Kidney (tissue), 14 donors: ENCODE results near the gene AKIRIN1. TPM values are rescaled to one million over a fixed set of nuclear protein-coding genes. Genes with fewer than 3 reads are reported as not detected.
"Not testable (repeated sequence)": the region's sequence is repeated elsewhere in the genome, so short reads cannot be mapped to it uniquely, and the experiment has no call there.

ENCODE experiments used
- DNase-seq, 5 donors: peaks; one replicate each; pipeline ENCODE4 v3.0.0-alpha.2; 2013 to 2020
- FAIRE-seq: peaks from 2 replicates; lab custom pipeline; 2012; peaks lifted over from hg19 to GRCh38; lab: Jason Lieb, UNC
- H3K27ac ChIP-seq, 2 donors: one replicate each; pipeline ENCODE4 v1.7.0; 2013; ENCODE audit warnings: low read depth in 2 of 2, low read length in 2 of 2, inconsistent platforms in 1 of 2
- H3K27me3 ChIP-seq: one replicate; pipeline ENCODE4 v1.7.1; 2013; ENCODE audit warnings: low read length, inconsistent platforms; ENCODE audit not compliant: control insufficient read depth, insufficient read depth
- H3K36me3 ChIP-seq, 3 donors: one replicate each; pipeline versions ENCODE4 v1.7.0 to v1.7.1; 2013; ENCODE audit warnings: low read length in 3 of 3, control low read depth in 1 of 3, inconsistent platforms in 1 of 3; ENCODE audit not compliant: insufficient read depth in 3 of 3, control insufficient read depth in 2 of 3
- H3K4me1 ChIP-seq, 3 donors: one replicate each; pipeline versions ENCODE4 v1.7.0 to v1.7.1; 2013; ENCODE audit warnings: low read length in 3 of 3, inconsistent platforms in 1 of 3, low read depth in 1 of 3; ENCODE audit not compliant: control insufficient read depth in 2 of 3, insufficient read depth in 2 of 3
- H3K4me3 ChIP-seq, 3 donors: one replicate each; pipeline versions ENCODE4 v1.7.0 to v1.8.1; 2013; ENCODE audit warnings: low read length in 3 of 3, control low read depth in 1 of 3, inconsistent platforms in 1 of 3
- H3K9ac ChIP-seq, 3 donors: one replicate each; pipeline versions ENCODE4 v1.7.0 to v1.7.1; 2013; ENCODE audit warnings: low read length in 3 of 3, control low read depth in 1 of 3, inconsistent platforms in 1 of 3
- H3K9me3 ChIP-seq, 3 donors: one replicate each; pipeline versions ENCODE4 v1.7.0 to v1.7.1; 2013; ENCODE audit warnings: low read length in 3 of 3, control low read depth in 1 of 3, inconsistent platforms in 1 of 3; ENCODE audit not compliant: control insufficient read depth in 2 of 3, insufficient read depth in 1 of 3
- intact Hi-C: fragments of 100-400 bp; cut with DNase I; formaldehyde crosslinking; loops from one replicate; pipeline ENCODE4 v1.11.1; 2022
- polyA plus RNA-seq: library from polyadenylated mRNA; stranded (reverse); fragments of 350-450 nt; fragmentation: Illumina TruSeq; extraction: RNeasy Lipid Tissue Mini Kit (QIAGEN cat#74804); gene quantifications from one replicate; pipeline ENCODE4 v1.2.3, GENCODE V29; 2014; ENCODE audit warnings: low read depth, low replicate concordance; ENCODE audit not compliant: insufficient read depth
- total RNA-seq: library from RNA; stranded (reverse); fragmentation: NEBNext Ultra II Directional; extraction: Animal tissue kit (Norgen Biotek cat#: 25700); gene quantifications from one replicate; pipeline ENCODE4 v1.2.1, GENCODE V29; 2021
- TF ChIP-seq, protein P1 (sequence below): IDR thresholded peaks from 3 replicates; pipeline ENCODE4 v1.5.1; 2012; ENCODE audit warnings: mild to moderate bottlenecking, moderate library complexity, borderline replicate concordance; ENCODE audit not compliant: insufficient read depth; ENCODE audit errors: extremely low read depth
- donor health status: control.
- donor health status: control.
- donor health status: control.
- donor health status: control.
- donor health status: control.
- donor health status: DM: yes; HTN: yes; CAD: no.
- donor health status: Normal renal cell carcinoma (clear cell type).

Gene AKIRIN1
- total and polyA plus RNA-seq, 2 donors from 2014 or later, result 40.7 to 56.9 TPM

DNA sequence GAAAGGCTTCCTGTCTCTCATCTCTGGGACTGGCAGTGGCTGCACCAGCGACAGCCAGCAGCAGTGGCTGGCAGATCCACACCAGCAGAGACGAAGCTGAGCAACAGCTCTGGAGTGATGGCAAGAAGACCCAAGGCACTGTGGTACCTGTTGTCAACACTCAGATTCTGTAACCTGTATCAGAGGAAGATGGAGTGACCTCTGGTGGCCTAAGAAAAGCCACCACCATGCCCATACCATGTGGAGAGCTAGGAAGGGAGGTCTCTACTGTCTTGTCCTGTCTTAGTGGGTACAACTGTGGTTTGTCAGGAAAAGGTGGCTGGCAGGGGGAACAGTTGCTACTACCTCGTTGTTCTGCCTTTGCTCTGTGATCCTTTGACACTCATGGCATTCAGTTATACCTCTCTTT is 26.9 kb upstream of the AKIRIN1 start:
- Histone ChIP-seq H3K9me3 (no peaks in the 10 kb centered on the region), H3K27ac (no peak overlapping the region), H3K4me1 (no peaks in the 10 kb centered on the region), H3K4me3 (no peak overlapping the region), H3K36me3 (no peaks in the 10 kb centered on the region), H3K27me3 (no peaks in the 10 kb centered on the region), H3K9ac (no peak overlapping the region)
- no peak for FAIRE-seq
- intact Hi-C loops, result no loop called here
- TF ChIP-seq, protein P1, sequence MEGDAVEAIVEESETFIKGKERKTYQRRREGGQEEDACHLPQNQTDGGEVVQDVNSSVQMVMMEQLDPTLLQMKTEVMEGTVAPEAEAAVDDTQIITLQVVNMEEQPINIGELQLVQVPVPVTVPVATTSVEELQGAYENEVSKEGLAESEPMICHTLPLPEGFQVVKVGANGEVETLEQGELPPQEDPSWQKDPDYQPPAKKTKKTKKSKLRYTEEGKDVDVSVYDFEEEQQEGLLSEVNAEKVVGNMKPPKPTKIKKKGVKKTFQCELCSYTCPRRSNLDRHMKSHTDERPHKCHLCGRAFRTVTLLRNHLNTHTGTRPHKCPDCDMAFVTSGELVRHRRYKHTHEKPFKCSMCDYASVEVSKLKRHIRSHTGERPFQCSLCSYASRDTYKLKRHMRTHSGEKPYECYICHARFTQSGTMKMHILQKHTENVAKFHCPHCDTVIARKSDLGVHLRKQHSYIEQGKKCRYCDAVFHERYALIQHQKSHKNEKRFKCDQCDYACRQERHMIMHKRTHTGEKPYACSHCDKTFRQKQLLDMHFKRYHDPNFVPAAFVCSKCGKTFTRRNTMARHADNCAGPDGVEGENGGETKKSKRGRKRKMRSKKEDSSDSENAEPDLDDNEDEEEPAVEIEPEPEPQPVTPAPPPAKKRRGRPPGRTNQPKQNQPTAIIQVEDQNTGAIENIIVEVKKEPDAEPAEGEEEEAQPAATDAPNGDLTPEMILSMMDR, result no peak
- DNase-seq, result no peak

DNA sequence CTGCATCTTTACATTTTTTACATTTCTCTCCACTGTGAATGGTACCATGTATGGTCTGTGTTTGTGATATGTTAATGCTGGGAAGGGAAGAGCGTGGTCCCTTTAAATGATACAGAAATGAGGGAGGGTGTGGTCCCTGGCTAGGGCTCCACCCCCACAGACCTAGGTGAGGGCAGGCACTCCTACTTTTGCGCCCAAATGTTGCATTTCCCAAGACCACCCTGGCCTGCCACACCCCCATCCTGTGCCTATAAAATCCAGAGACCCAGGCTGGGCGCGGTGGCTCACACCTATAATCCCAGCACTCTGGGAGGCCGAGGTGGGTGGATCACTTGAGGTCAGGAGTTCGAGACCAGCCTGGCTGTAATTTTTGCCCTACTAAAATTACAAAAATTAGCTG is 17.9 kb upstream of the AKIRIN1 start:
- not testable (repeated sequence) for FAIRE-seq

DNA sequence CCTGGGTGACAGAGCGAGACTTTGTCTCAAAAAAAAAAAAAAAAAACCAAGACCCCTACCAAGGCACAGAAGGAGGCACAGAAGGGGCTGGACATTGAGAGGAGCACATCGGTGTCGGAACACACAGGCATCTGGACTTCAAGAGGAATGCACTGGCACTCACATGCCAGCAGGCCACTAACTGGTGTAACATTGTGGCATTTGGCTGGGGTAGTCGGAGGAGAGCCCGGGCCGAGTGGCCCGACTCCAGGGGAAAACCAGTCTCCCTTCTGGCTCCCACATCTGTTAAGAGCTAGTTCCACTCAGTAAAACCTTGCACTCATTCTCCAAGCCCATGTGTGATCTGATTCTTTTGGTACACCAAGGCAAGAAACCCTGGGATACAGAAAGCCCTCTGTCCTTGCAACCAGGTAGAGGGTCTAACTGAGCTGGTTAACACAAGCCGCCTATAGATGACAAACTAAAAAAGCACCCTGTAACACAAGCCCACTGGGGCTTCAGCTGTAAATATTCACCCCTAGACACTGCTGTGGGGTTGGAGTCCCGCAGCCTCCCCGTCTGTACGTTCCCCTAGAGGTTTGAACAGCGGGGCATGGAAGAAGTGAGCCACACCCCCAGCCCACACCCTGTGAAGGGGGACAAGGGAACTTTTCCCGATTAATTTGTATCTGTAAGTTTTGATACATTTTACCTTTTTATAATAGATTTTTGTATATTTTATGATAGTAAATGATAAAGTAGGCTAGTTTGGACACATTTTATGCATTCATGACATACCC is 17.2 kb upstream of the AKIRIN1 start:
- Histone ChIP-seq H3K9me3 (no peaks in the 10 kb centered on the region), H3K4me1 (no peaks in the 10 kb centered on the region), H3K27me3 (no peaks in the 10 kb centered on the region), H3K36me3 (no peaks in the 10 kb centered on the region), H3K4me3 (no peak overlapping the region), H3K9ac (no peak overlapping the region), H3K27ac (no peak overlapping the region)
- DNase-seq, result no peak
- no peak for FAIRE-seq
- TF ChIP-seq, protein P1, result no peak
- intact Hi-C loops, result no loop called here

More for the DNA sequence above, 17.9 kb upstream of the AKIRIN1 start:
- H3K27me3 ChIP-seq, H3K27ac ChIP-seq, H3K36me3 ChIP-seq, H3K9me3 ChIP-seq, H3K9ac ChIP-seq, H3K4me3 ChIP-seq, H3K4me1 ChIP-seq, intact Hi-C loops, DNase-seq: not testable (repeated sequence)

DNA sequence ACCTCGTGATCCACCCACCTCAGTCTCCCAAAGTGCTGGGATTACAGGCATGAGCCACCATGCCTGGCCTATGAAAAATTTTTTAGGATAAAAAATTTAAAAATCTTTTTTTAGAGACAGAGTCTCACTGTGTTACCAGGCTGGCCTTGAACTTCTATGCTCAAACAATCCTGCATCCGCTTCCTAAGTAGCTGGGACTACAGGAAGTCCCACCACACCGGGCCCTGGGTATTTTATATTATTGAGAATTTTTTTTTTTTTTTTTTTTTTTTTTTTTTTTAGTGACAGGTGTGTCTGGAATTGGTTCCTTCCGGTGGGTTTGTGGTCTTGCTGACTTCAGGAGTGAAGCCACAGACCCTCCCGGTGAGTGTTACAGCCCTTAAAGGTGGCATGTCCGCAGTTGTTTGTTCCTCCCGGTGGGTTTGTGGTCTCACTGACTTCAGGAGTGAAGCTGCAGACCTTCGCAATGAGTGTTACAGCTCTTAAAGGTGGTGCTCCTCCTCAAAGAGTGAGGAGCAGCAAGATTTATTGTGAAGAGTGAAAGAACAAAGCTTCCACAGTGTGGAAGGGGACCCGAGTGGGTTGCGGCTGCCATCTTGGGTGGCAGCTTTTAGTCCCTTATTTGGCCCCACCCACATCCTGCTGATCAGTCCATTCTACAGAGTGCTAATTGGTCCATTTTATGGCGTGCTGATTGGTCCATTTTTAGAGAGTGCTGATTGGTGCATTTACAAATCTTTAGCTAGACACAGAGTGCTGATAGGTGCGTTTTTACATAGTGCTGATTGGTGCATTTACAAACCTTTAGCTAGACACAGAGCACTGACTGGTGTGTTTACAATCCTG is 13.5 kb upstream of the AKIRIN1 start:
- DNase-seq, FAIRE-seq, intact Hi-C loops, H3K36me3 ChIP-seq, H3K27ac ChIP-seq, H3K9ac ChIP-seq, H3K9me3 ChIP-seq, H3K4me1 ChIP-seq, H3K4me3 ChIP-seq, H3K27me3 ChIP-seq: not testable (repeated sequence)

DNA sequence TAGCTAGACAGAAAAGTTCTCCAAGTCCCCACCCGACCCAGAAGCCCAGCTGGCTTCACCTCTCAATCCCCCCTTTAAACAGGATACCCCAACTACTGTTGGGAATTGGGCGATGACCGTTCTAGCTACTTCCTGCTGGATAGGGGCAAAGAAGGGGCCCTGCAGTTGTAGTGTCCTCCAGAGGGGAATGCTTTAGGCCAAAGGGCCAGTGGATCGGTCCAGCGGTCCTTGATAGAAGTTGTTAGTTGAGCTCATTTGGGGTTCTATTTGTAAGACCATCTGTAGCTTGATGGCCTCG is 12.9 kb upstream of the AKIRIN1 start:
- DNase-seq, H3K9me3 ChIP-seq, H3K36me3 ChIP-seq, intact Hi-C loops, H3K27ac ChIP-seq, H3K27me3 ChIP-seq, H3K4me1 ChIP-seq, H3K4me3 ChIP-seq, FAIRE-seq, H3K9ac ChIP-seq: not testable (repeated sequence)

DNA sequence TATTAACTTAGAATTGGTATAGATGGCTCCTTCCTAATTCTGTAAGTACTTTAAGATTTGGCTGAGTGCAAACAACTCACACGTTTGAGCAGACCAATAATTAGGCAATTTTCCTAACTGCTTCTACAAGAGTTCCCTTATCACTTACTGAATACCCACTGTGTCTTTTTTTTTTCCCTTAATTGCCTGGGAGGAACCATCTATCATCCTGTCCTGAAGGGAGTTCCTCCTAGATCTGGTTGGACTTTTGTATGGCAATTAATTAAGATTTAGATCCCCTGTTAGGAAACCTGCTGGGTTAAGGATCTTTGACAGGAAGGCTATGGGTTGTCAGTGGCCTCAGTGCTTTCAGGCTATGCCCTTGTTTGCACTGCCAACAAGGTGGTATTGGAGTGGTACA is 11.7 kb upstream of the AKIRIN1 start:
- H3K4me3 ChIP-seq, FAIRE-seq, H3K9ac ChIP-seq, H3K36me3 ChIP-seq, intact Hi-C loops, H3K4me1 ChIP-seq, H3K9me3 ChIP-seq, H3K27me3 ChIP-seq, H3K27ac ChIP-seq, DNase-seq: not testable (repeated sequence)
